ENCODE data around the gene ORC3.
A peak's percentile ranks its signal among the peaks of the same experiment; 100 is the strongest.

ORC3 gene

DNA sequence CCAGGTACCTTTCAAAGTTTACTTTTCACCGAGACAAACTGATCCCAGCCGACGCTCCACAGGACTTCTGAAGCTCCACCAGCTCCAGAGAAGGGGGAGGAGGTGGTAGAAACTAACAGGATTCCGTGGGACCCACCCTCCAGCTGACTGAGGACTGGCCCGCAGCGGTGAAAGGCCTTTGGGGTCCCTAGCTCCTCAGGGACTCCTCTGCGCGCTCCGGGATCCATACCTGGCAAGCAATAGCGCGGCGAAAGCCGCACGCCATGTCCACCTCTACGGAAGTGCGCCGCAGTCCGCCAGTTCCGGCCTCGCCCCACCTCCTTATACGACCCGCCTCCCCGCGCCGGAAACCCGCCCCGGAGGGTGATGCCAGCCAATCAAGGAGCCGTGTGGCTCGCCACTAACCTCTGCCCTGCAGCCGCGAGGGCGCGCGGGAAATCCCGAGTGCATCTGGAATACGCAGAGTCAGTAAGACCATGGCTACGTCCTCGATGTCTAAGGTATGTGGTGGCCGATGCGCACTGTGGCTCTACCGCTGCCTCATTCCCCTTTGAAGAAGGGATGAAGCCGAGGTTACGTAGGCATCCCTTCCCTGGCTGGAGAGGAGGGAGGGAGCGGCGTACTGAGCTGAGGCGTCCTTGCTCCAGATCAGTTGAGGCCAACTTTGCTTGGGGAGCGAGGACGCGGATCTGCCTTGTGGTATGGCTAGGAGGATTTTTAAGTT, at the start of gene ORC3, which contains the start of gene RARS2:
ORC3 (plus strand) TSS at position 443 of the 724 bp plus-strand sequence; CDS start at position 477, 34 bp downstream.
RARS2 (minus strand) TSS at position 295 of the 724 bp plus-strand sequence; CDS start at position 265, 30 bp downstream.
- DNase-seq: peak; percentile 54

DNA sequence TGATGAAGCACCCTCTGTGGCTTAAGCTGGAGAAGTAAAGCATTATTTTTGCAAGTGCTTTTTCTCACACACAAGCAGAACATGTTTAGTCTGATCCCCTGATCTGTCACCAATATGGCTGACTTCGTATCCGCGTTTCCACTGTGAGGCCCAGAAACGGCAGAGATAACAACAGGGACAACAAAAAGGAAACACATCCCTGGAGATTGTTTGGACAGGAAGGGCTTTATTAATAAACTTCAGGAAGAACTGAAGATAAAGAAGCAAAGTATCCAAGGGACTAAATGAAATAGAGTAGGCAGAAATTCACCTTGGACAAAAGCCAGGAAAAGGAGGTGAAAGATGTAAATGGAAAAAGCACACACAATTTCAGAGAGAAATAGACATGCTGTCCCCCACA, 49.4 kb upstream of the ORC3 start:
- DNase-seq: no peak

GRCh38 chr6:87541041-87541440, 48.9 kb upstream of the ORC3 start:
- no peak for DNase-seq

GRCh38 chr6:87541744-87542143, 48.2 kb upstream of the ORC3 start:
- no peak for DNase-seq

DNA sequence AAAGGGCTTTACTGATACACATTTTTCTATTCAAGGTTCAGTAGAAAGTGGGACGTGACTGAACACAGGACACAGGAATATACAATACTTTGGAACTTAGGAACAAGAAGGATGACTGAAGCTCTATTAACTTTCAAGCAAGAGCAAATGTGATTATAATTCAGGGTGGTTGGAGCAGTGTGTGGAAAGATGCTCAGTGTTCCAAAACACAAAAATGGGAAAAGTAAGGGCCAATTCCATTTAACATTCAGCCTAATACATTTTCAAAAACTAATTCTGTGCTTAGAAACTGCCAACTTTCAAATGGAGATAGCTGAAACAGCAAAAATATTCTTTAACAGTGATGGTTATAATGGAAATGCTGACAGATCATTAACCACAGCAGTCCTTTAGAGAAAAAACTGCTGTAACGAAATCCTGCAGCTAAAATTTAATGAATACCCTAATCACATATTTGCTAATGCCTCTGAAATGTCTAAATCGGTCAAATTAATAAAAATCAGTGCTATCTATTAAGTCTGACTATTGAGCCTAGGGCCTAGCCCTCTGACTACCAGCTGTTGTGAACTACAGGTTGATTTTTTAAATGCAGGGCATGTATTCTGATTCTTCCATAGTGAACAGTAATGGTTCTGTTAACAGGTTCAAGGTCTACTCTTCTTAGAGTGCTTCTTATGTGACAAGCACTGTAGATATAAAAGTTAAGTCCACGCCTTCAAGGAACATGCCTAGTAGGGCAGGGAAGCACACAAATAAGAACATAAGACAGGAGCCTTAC, 46.0 kb upstream of the ORC3 start:
- DNase-seq: no peak

DNA sequence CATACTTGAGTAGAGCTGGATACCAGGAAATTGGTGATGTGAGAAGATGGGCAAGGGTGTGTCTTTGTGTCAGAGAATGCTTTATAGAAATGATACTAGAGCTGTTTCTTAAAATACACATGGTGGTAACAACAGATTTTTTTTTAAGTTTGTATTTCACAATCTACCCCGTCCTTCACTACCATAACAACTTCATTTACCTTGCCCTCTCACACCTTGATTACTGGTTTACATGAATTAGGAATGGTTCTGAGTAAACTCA, 45.5 kb upstream of the ORC3 start:
- DNase-seq: no peak

DNA sequence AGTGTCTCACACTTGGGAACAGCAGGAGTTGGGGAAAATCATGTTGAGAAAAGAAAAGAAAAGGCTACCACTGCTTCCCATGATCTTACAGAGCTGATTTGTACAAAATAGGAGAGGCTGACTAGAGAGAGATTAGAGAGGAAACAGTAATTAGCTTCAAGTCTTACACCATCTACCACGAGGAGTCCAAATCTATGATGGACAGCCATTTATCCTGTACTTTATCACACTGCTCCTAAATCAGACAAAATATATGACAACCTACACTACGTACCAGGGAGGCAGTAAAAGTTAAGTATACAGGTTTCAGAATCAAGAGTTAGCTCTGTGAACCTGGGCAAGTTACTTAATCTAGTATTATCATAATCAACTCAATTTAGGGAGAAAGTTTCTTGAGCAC, 38.1 kb upstream of the ORC3 start:
- DNase-seq: no peak

DNA sequence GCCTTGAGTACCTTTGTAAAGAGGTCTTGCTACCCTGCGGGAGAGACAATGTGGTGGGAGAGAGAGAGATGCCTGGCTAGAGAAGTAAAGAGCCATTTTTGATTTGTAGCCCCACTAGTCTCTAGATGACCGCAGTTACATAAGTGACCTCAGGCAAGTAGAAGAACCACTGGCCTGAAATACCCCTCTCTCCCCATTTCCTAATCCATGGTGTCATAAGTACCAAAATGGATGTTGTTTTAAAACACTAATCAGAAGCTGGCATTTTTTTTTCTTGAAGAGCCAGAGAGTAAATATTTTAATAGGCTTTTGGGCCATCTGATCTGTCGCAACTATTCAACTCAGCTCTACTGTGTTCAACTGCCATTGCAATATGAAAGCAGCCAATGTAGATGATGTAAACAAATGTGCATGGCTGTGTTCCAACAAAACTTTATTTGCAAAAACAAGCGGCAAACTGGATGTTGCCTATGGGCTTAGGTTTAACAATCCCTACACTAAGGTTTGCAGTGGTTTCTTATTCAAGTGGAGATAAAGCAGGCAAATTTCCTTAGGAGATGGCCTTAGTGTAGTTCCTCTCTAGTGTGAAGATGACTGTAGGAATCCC, 36.7 kb upstream of the ORC3 start:
- DNase-seq: no peak

DNA sequence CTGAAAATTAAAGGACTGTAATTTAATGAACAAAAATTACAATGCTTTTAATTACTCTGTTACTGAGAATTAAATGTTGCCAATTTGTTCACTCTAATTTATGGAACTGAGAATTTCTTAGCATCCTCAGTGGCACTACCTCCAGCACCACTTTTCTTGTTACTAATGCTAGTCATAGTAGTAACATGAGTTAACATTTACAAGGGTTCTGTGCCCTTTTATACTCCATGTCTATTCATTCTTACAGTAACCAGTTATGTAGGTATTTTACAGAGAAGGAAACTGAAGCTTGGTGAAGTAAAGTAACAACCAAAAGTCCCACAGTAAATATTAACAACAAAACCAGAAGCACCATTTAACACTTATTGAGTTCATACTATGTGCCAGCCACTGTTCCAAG, 34.4 kb upstream of the ORC3 start:
- DNase-seq: no peak

GRCh38 chr6:87558446-87558845, 31.5 kb upstream of the ORC3 start:
- DNase-seq: no peak

- DNase-seq: no peak
These were observed 28.9 kb upstream of the ORC3 start for GRCh38 chr6:87561017-87561416.

GRCh38 chr6:87572021-87572420, 17.9 kb upstream of the ORC3 start:
- DNase-seq: no peak

DNA sequence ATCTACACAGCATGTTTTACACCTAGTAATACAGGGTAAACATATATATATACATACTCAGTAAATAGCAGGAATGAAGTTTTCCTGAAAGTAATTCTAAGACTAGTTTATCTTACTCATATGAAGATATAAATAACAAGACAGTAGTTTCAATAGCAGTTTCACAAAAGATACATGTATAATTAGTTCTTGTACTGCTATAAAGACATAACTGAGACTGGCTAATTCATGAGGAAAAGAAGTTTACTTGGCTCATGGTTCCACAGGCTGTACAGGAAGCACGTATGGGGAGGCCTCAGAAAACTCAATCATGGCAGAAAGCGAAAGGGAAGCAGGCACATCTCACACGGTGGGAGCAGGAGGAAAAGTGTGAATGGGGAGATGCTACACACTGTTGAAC, 17.1 kb upstream of the ORC3 start:
- DNase-seq: no peak

GRCh38 chr6:87573307-87574024, 16.5 kb upstream of the ORC3 start:
- no peak for DNase-seq

GRCh38 chr6:87574237-87574804, 15.6 kb upstream of the ORC3 start:
- no peak for DNase-seq

GRCh38 chr6:87575423-87575822, 14.5 kb upstream of the ORC3 start:
- DNase-seq: no peak

GRCh38 chr6:87583822-87584221, 6.1 kb upstream of the ORC3 start:
- no peak for DNase-seq

DNA sequence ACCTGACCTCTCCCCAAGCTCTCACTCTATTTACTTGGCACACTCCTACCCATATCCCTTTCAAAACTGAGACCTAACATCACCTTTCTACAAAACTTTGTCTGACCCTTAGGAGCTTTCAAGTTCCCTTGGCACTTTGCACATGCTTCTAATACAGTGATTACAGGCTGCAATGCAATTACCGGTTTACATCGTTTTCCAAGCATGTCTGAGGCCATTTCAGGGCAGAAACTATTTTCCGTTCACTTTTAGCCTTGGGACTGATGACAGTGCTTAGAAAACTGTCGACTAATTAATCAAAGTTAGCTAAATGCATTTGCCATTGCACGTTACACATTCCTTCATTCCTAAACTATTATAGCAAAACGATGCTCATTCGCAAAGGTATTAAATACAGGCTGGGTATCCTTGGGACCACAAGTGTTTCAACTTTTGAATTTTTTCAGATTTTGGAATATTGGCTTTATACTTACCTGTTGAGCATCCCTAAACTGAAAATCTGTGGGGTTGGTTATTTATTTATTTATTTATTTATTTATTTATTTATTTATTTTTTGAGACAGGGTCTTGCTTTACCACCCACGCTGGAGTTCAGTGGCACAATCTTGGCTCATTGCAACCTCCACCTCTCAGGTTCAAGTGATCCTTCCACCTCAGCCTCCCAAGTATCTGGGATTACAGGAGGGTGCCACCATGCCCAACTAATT, 3.4 kb upstream of the ORC3 start:
- no peak for DNase-seq

GRCh38 chr6:87588756-87589407, 1.1 kb upstream of the ORC3 start:
- no peak for DNase-seq

DNA sequence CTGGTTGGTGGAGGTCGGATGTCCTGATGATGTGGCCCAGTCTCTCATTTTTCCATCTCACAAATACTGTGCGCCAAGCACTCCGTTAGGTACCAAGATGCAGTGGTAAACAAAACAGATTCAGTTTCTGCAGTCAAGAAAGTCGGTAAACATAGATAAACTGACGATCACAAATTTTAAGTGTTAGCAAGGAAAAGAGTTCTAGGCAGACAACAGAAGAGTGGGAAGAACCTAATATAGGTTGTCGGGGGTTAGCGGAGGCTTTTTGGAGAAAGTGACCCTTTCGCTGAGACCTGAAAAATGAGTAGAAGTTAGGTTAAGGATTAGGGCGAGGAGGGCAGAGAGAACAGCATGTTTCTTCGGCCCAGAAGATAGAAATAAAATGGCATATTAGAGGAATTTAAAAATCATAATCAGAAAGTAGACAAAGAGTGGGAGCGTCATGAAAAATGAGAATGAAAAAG, 514 bp downstream of the ORC3 start:
- DNase-seq: no peak

- DNase-seq: no peak
These were observed 1.1 kb downstream of the ORC3 start for GRCh38 chr6:87590990-87591389.

GRCh38 chr6:87600576-87600975, 10.6 kb downstream of the ORC3 start:
- no peak for DNase-seq
